ENCODE measurements around the gene JARID2. TPM values are rescaled to one million over a fixed set of nuclear protein-coding genes. Genes with fewer than 3 reads are reported as not detected.
A peak's percentile ranks its signal among the peaks of the same experiment; 100 is the strongest.

The JARID2 gene
- polyA plus RNA-seq, 1 of the 3 experiments (the other 2 are of a cell fraction) = 3.4 TPM

DNA sequence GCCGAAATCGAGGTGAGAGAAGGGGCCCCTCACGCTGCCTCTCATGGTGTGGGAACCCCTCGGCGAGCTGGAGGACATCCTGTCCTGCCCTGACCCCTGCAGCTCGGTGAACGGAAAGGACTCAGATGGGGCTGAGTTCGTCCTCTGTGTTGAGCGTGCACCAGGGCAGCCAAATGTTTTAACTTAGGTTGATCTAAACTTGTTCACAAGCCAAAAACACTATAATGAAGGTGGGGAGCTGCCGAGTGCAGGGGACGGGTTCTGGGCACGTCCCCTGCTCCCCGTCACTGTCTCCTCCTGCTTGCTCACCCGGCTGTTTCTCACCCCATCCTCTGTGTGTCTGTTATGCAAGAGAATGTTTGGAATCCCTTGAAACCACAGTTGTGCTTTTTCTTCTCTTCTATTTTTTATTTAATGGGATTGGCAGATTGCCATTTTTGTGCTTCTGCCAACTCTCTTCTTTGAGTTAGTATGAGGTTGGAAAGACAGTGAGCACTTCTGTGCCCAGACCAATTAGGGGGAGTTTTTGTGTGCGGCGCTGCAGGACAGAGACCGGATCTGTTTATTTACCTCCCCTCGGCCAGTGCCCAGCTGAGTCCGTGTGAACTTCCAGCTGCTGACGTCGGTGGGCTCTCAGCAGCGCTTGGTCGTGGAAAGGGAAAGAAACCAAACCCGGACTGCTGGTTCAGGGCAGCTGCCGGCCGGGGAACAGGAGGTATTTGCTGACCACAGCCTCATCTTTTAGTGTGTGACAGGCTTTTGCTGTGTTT is 258.9 kb downstream of the JARID2 start (continued):
- TF ChIP-seq SIN3A (IDR thresholded peaks at IDR 0.05; ENCODE audit: borderline replicate concordance, low read depth, low read length) (0 out of 2 replicates have a peak, but pooled peaks have one; percentile 20), FOXJ3 (CRISPR knock-in tag; IDR thresholded peaks at IDR 0.05) (no peak), ZBTB33 (IDR thresholded peaks at IDR 0.05; ENCODE audit: borderline replicate concordance, low read depth) (peak; percentile 41; the same call in 1 of the 2 replicates), POLR2AphosphoS5 (IDR thresholded peaks at IDR 0.05; ENCODE audit: low read depth, low read length) (peak; percentile 85), TCF12 (IDR thresholded peaks at IDR 0.05) (peak; percentile 94), JUND (IDR thresholded peaks at IDR 0.05) (peak; percentile 70; the same call in 1 of the 2 replicates), FOSL2 (IDR thresholded peaks at IDR 0.05; ENCODE audit: borderline replicate concordance, low read depth) (peak; percentile 44; the same call in 1 of the 2 replicates), GABPA (IDR thresholded peaks at IDR 0.05; ENCODE audit: low read depth) (no peak), TAF1 (IDR thresholded peaks at IDR 0.05; ENCODE audit: borderline replicate concordance, low read depth, low read length) (no peak), MEF2A (IDR thresholded peaks at IDR 0.05; ENCODE audit: borderline replicate concordance, low read depth) (no peak), USF1 (IDR thresholded peaks at IDR 0.05; ENCODE audit: borderline replicate concordance, low read depth) (no peak)
- TF ChIP-seq, protein P1, sequence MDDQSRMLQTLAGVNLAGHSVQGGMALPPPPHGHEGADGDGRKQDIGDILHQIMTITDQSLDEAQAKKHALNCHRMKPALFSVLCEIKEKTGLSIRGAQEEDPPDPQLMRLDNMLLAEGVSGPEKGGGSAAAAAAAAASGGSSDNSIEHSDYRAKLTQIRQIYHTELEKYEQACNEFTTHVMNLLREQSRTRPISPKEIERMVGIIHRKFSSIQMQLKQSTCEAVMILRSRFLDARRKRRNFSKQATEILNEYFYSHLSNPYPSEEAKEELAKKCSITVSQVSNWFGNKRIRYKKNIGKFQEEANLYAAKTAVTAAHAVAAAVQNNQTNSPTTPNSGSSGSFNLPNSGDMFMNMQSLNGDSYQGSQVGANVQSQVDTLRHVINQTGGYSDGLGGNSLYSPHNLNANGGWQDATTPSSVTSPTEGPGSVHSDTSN (IDR thresholded peaks at IDR 0.05) = peak; percentile 84
- TF ChIP-seq, protein P2, sequence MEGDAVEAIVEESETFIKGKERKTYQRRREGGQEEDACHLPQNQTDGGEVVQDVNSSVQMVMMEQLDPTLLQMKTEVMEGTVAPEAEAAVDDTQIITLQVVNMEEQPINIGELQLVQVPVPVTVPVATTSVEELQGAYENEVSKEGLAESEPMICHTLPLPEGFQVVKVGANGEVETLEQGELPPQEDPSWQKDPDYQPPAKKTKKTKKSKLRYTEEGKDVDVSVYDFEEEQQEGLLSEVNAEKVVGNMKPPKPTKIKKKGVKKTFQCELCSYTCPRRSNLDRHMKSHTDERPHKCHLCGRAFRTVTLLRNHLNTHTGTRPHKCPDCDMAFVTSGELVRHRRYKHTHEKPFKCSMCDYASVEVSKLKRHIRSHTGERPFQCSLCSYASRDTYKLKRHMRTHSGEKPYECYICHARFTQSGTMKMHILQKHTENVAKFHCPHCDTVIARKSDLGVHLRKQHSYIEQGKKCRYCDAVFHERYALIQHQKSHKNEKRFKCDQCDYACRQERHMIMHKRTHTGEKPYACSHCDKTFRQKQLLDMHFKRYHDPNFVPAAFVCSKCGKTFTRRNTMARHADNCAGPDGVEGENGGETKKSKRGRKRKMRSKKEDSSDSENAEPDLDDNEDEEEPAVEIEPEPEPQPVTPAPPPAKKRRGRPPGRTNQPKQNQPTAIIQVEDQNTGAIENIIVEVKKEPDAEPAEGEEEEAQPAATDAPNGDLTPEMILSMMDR (IDR thresholded peaks at IDR 0.05) = no peak
- TF ChIP-seq, protein P3, sequence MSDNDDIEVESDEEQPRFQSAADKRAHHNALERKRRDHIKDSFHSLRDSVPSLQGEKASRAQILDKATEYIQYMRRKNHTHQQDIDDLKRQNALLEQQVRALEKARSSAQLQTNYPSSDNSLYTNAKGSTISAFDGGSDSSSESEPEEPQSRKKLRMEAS (IDR thresholded peaks at IDR 0.05; ENCODE audit: low read depth) = peak; percentile 36; the same call in 1 of the 2 replicates

All from SK-N-SH (cell line).